Right renal cortex interstitium (tissue), 3 donors: ENCODE results near the gene LRRC66. TPM values are rescaled to one million over a fixed set of nuclear protein-coding genes. Genes with fewer than 3 reads are reported as not detected.

Experiments
- DNase-seq, 3 donors: peaks; one replicate each; pipeline ENCODE4 v3.0.0-alpha.2; 2013; ENCODE audit warnings: low read depth in 3 of 3, low spot score in 2 of 3
- polyA plus RNA-seq, 3 donors: library from polyadenylated mRNA; unstranded; fragments of 120-200 nt; gene quantifications; one replicate each; pipeline ENCODE4 v1.2.1, GENCODE V29; 2013; ENCODE audit not compliant: insufficient read length in 3 of 3

LRRC66 gene
- polyA plus RNA-seq: under 1 TPM; 0.58 to 0.74 (median 0.64) TPM

- no peak for DNase-seq
These were observed at the start of gene LRRC66 for GRCh38 chr4:52019936-52020657. TSS of gene LRRC66 (minus strand) at chr4:52020363. CDS start at chr4:52017613, 2,750 bp downstream.

- no peak for DNase-seq
These were observed 49.4 kb upstream of the LRRC66 start for GRCh38 chr4:52069571-52069970.

DNA sequence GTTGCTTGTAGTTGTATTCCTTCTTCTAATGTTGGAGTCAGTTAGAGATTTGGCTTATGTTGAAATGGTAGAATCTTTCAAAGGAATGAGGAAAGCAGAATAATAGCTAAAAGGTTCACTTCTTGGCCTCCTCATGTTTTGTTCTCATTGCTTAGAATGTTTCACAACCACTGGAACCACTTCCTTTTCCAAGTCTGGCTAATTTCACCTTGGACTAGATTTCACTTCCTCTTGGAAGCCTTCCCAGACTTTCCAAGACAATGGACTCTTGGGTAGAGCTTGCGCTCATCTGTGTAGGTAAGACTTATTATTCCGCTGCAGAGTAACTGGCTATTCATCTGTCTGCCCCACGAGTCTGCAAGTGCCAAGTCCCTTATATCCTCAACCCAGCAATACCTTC lies 39.2 kb upstream of the LRRC66 start:
- no peak for DNase-seq

GRCh38 chr4:52058275-52058674 lies 38.1 kb upstream of the LRRC66 start:
- DNase-seq: no peak

DNA sequence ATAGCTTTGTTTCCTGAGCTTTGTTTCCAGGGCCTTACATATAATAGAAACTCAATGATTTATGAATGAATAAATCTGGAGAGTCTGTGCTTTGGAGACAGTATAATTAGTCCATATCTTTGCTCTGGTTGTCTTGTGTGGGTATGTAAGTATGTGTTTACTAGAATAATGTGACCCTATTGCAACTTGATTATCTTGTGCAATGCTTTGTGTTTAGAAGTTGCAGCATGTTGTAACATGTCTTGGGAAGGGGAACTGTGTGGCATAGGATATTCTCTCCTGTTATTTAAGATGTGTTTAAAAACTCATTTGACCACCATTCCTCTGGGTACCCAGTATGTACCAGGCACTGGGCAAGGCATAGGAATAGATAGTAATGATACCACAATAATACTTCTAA lies 37.0 kb upstream of the LRRC66 start:
- no peak for DNase-seq

- no peak for DNase-seq
These were observed 34.1 kb upstream of the LRRC66 start for GRCh38 chr4:52054254-52054653.

DNA sequence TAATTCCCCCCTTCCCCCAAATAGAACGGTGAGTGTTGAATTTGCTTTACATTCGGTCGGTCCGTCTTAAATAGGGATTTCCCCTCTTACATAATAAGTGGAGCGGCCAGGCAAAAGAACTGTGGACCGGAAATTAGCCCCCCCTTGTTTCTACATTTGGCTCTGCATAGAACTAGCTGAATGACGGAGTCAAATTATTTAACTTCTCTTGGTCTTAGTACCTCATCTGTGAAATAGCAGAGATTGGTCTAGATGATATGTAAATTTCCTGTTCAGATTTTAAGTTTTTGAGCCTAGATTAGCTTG lies 32.3 kb upstream of the LRRC66 start:
- no peak for DNase-seq

DNA sequence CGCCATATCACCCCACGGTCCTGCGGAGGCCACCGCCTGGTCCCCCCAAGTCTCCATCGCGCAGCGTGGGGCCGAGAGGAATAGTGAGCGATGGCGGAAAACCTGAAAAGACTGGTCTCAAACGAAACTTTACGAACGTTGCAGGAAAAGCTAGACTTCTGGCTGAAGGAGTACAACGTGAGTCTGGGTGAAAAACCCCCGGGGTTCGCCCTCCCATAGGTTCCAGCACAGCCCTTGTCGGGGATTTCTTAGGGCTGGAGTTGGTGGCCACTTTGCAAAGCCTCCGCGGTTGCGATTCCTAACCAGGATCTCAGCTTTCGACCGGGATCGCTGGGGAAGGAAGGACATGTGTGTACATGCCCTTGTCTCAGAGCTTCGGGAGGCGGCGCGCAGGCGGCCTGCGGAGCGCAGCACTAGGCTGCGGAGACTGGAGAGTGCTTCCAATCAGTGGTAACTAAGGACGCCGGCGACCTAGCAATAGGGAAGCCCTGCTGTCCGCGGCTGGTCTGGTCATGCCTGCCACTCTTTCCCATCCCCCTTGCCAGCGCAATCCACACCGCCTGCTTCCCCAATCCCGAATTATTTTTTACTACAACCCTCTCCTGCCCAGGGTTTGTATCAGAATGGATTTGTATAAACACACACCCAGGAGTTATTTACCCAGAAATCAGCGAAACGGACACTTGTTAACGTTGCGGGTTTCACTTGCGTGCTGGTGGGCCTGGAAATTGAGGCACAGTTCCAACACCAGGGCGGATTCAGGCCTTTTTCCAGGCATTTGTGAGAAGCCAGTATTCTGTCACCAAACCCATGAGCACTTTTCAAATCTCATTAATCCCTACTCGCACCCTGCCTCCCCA lies 31.7 kb upstream of the LRRC66 start:
- no peak for DNase-seq

DNA sequence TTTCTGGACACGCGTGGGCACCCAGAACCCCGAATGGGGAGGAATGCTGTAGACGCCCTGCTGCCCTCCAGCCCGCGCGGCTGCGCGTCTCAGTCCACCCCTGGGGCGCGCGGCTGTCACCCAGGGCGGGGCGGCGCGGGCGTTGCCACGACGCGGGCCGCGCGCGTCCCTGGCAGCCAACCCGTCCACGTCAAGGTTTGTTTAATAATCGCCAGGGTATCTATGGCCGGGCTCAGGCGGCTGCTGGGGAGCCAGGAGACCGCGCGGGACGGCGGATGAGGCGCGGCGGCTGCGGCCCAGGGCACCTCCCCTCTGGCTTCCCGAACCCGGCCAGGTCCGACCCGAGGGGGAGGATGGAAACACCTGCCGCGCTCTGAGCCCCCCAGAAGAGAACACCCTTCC lies 31.1 kb upstream of the LRRC66 start, which contains the start of gene SPATA18:
Gene SPATA18, plus strand, starts transcription at position 92 of the 402 bp plus-strand sequence. CDS start 401 bp downstream, outside the sequence.
- DNase-seq: no peak

DNA sequence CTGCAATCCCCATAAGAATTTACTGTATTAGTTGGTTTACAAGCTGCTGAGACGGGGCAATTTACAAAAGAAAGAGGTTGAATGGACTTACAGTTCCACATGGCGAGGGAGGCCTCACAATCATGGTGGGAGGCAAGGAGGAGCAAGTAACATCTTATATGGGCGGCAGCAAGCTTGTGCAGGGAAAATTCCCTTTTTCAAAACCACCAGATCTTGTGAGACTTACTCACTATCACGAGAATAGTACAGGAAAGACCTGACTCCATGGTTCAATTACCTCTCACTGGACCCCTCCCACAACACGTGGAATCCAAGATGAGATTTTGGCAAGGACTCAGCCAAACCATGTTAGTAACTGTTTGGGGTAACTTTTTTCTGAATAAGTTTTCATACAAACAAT lies 29.1 kb upstream of the LRRC66 start:
- DNase-seq: no peak

DNA sequence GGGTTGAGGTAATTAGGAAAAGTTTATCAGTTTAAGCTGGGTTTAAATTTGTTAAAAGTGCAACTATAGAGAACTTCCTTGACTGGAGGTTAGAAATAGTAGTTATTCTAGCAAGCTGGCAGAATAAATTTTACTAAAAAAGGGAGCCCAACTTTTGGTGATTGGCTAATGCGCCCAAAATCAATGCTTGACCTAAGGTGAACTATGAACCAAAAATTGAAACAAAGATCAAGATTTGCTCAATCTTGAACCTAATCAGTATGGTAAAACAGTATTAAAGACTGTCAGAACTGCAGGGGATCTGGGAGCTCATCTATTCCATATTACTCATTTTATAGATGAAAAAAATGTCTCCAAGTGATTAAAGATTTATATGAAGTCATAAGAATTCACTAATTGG lies 24.9 kb upstream of the LRRC66 start:
- no peak for DNase-seq

DNA sequence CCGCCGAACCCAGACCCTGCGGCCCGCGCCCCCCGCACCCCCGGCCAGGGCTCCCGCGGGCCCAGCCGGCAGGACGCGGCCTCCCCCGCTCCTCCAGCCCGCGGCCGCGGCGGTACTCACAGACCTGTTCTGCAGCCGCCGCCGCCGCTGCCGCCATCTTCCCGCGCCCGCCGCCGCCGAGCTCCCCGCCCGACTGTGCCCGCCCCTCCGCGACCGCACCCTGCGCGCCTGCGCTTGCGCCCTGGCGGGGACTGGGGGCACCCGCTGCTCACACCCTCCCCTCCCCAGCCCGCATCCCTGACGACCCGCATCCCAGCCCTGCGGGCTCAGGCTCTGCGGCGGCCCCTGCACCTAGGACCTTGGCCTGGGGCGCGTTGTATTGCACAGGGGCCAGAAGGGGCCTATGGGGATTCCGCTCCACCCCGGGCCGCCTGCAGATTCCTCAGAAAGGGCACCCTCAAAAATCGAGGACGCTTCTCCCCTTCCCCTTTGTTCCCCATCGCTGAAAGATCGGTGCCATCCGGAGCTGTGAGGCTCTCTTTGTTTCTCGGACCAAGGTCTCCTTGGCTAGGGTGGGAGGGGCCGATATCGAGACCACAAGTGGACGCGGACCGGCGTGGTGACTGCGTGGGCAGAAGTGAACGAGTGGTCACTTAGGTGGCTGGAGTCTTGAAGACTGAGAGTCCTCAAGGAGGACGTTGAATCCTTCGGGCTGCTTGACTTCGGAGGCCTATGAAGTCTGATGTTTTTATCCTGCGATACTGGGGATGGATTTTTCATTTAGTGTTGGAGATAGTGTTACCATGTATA lies 18.1 kb upstream of the LRRC66 start, which contains the start of gene SGCB:
Gene SGCB, minus strand, starts transcription at position 197 of the 810 bp plus-strand sequence. Its CDS starts 40 bp downstream, at position 157.
- DNase-seq: peak in 1 of 3 donors; percentile 32

GRCh38 chr4:52037689-52038102 lies 17.5 kb upstream of the LRRC66 start:
- DNase-seq: peak in 1 of 3 donors; percentile 33

- no peak for DNase-seq
These were observed 16.8 kb upstream of the LRRC66 start for GRCh38 chr4:52036886-52037530.

- DNase-seq: no peak
These were observed 15.0 kb upstream of the LRRC66 start for GRCh38 chr4:52035190-52035589.

GRCh38 chr4:52032005-52032404 lies 11.8 kb upstream of the LRRC66 start:
- no peak for DNase-seq

DNA sequence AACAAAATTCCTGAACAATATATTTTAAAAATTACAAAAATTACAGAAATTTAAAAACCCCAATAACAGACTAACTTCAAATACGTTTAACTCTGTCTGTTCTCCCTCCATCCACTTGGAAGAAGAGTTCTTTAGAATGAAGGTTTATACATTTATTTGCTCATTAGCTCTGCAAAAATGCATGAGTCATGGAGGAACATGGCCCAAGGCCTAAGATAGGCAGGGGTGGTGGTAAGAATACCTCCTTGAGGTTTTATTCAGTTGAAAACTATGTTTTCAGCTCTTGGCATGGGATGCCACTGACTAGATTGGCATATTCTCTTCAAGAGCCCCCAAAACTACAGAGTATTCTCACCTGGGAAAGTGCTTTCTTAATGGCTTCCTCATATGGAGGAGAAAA lies 8.8 kb upstream of the LRRC66 start:
- DNase-seq: no peak

- no peak for DNase-seq
These were observed 2.3 kb downstream of the LRRC66 start for GRCh38 chr4:52017814-52018213.

DNA sequence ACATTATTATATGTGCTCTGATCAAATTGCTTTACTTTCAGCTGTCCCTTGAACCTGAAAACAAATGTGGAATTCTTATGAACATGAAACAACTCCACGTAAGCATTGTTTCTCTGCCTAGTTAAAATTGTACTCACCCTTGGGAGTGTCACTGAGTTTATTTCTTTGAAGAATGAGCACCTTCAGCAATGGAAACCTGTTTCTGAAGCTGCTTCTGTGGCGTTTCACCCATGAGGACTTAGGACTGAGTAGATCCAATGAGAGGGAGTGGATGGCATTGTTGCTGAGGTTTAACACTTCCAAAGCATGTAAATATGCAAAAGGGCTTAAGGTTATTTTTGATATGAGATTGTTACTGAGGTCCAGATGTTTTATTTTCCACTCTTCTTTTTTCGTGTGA lies 3.2 kb downstream of the LRRC66 start:
- no peak for DNase-seq

GRCh38 chr4:52015366-52015765 lies 4.8 kb downstream of the LRRC66 start:
- DNase-seq: no peak
